B cell (primary cell): Measurements from ENCODE around the gene ZFYVE21. TPM values are rescaled to one million over a fixed set of nuclear protein-coding genes. Genes with fewer than 3 reads are reported as not detected.
"Not testable (repeated sequence)": the region's sequence is repeated elsewhere in the genome, so short reads cannot be mapped to it uniquely, and the experiment has no call there.

Source experiments
- ATAC-seq: fragments of 200-7000 bp; cut with Tn5 transposase; one replicate; pipeline ENCODE4 v1.10.0; 2021; ENCODE audit warnings: low read depth, mild to moderate bottlenecking, moderate number of reproducible peaks, moderate library complexity
- CTCF ChIA-PET: fragments of 350-600 bp; sonication (Branson Sonifier 250); formaldehyde crosslinking; loops from one replicate; lab custom pipeline; 2021; ENCODE audit warnings: antibody characterized with exemption, inconsistent platforms; lab: Charles Lee
- POLR2A ChIA-PET: fragments of 350-600 bp; sonication (Branson Sonifier 250); formaldehyde crosslinking; loops from one replicate; lab custom pipeline; 2021; ENCODE audit warnings: antibody characterized with exemption; lab: Charles Lee
- DNase-seq: peaks from one replicate; pipeline ENCODE4 v3.0.0; 2013
- H2AFZ ChIP-seq: 2 replicates; pipeline ENCODE4 v1.6.1; 2012; ENCODE audit warnings: mild to moderate bottlenecking, low read depth, low read length; ENCODE audit not compliant: insufficient read depth, poor library complexity, severe bottlenecking
- H3K27ac ChIP-seq, 2 donors: 1 replicate in 1 of 2; 2 replicates in 1 of 2; pipeline ENCODE4 v1.5.1; 2012 to 2013; ENCODE audit warnings: low read length in 2 of 2, mild to moderate bottlenecking in 2 of 2, moderate library complexity in 1 of 2
- H3K27me3 ChIP-seq, 4 experiments: fragments of 200-600 bp in 1 of 4; sonication (generic) in 1 of 4; replicated peaks in 1 of 4; 1 replicate in 2 of 4; 2 replicates in 2 of 4; pipeline versions ENCODE4 v1.6.1 to v1.7.0; 2013 to 2016; ENCODE audit warnings: low read length in 3 of 4, mild to moderate bottlenecking in 2 of 4, mixed read lengths in 1 of 4, moderate library complexity in 1 of 4; ENCODE audit not compliant: insufficient read depth in 4 of 4, control insufficient read depth in 3 of 4; ENCODE audit errors: control extremely low read depth in 1 of 4
- H3K36me3 ChIP-seq, 2 experiments: replicated peaks in 1 of 2; 1 replicate in 1 of 2; 2 replicates in 1 of 2; pipeline versions ENCODE4 v1.6.1 to v1.7.1; 2013; ENCODE audit warnings: low read length in 1 of 2; ENCODE audit not compliant: insufficient read depth in 2 of 2, control insufficient read depth in 1 of 2; ENCODE audit errors: control extremely low read depth in 1 of 2, extremely low read depth in 1 of 2
- H3K4me1 ChIP-seq, 2 donors: fragments of 200-600 bp in 1 of 2; sonication (generic) in 1 of 2; 1 replicate in 1 of 2; 2 replicates in 1 of 2; pipeline versions ENCODE4 v1.5.1 to v1.6.1; 2013 to 2017; ENCODE audit warnings: low read length in 2 of 2; ENCODE audit not compliant: control insufficient read depth in 2 of 2, insufficient read depth in 2 of 2
- H3K4me2 ChIP-seq: replicated peaks from 2 replicates; pipeline ENCODE3; 2012; ENCODE audit warnings: mild to moderate bottlenecking, low read depth, low read length; ENCODE audit not compliant: poor library complexity, severe bottlenecking
- H3K4me3 ChIP-seq, 5 experiments: fragments of 200-600 bp in 1 of 5; sonication (generic) in 1 of 5; 1 replicate in 3 of 5; 2 replicates in 2 of 5; pipeline versions ENCODE4 v1.5.1 to v1.7.0; 2011 to 2016; ENCODE audit warnings: low read length in 4 of 5, mild to moderate bottlenecking in 4 of 5, low read depth in 2 of 5, control low read depth in 1 of 5, moderate library complexity in 1 of 5; ENCODE audit not compliant: insufficient read depth in 1 of 5; ENCODE audit errors: control extremely low read depth in 1 of 5, extremely low read depth in 1 of 5
- H3K79me2 ChIP-seq: fragments of 200-600 bp; sonication (generic); one replicate; pipeline ENCODE4 v1.6.0; 2016; ENCODE audit warnings: low read length; ENCODE audit not compliant: control insufficient read depth, insufficient read depth
- H3K9ac ChIP-seq: fragments of 200-600 bp; sonication (generic); 2 replicates; pipeline ENCODE4 v1.6.1; 2017; ENCODE audit warnings: mild to moderate bottlenecking, low read length, moderate library complexity
- H3K9me3 ChIP-seq, 3 donors: one replicate each; pipeline versions ENCODE4 v1.6.1 to v1.7.1; 2013; ENCODE audit warnings: low read length in 2 of 3; ENCODE audit not compliant: control insufficient read depth in 2 of 3, insufficient read depth in 1 of 3; ENCODE audit errors: control extremely low read depth in 1 of 3
- H4K20me1 ChIP-seq: 2 replicates; pipeline ENCODE4 v1.6.0; 2012; ENCODE audit warnings: mild to moderate bottlenecking, low read length; ENCODE audit not compliant: insufficient read depth, control insufficient read depth, poor library complexity, severe bottlenecking
- H3K27ac Mint-ChIP-seq: one replicate; pipeline ENCODE4 v1.8.0; 2021; ENCODE audit warnings: mixed read lengths
- H3K27me3 Mint-ChIP-seq: one replicate; pipeline ENCODE4 v1.8.0; 2021; ENCODE audit warnings: mixed read lengths
- H3K4me1 Mint-ChIP-seq: one replicate; pipeline ENCODE4 v1.8.0; 2021; ENCODE audit warnings: mixed read lengths
- H3K4me3 Mint-ChIP-seq: one replicate; pipeline ENCODE4 v1.8.0; 2021; ENCODE audit warnings: mixed read lengths
- H3K9me3 Mint-ChIP-seq: one replicate; pipeline ENCODE4 v1.8.0; 2022; ENCODE audit warnings: mixed read lengths; ENCODE audit not compliant: insufficient read depth
- CTCF ChIP-seq: fragments of 200-600 bp; IDR thresholded peaks from one replicate; pipeline ENCODE4 v1.8.0; 2022; ENCODE audit warnings: antibody characterized with exemption, mild to moderate bottlenecking
- EZH2 ChIP-seq: IDR thresholded peaks from 2 replicates; pipeline ENCODE4 v1.6.1; 2012; ENCODE audit warnings: borderline replicate concordance, low read depth, mild to moderate bottlenecking, moderate library complexity, low read length; ENCODE audit not compliant: insufficient read depth, poor library complexity, severe bottlenecking
- WGBS: methylation state at CpG from one replicate; pipeline ENCODE4 v1.1.5; 2013; ENCODE audit warnings: missing lambda C conversion rate; ENCODE audit not compliant: insufficient coverage; 5-methylcytosine and 5-hydroxymethylcytosine counted together
- intact Hi-C: fragments of 100-400 bp; cut with micrococcal nuclease; formaldehyde crosslinking; loops from one replicate; pipeline ENCODE4 v1.10.0; 2022
- polyA plus RNA-seq: library from polyadenylated mRNA; depleted of rRNA; stranded (reverse); fragments of >200 nt; gene quantifications from 2 replicates; pipeline ENCODE4 v1.2.3, GENCODE V29; 2012
- total RNA-seq, 2 donors: library from RNA; stranded (reverse); fragments of 120-200 nt in 1 of 2; gene quantifications; 1 replicate in 1 of 2; 2 replicates in 1 of 2; pipeline versions ENCODE4 v1.2.3 to v1.2.4, GENCODE V29; 2013 to 2022

The ZFYVE21 gene
- total and polyA plus RNA-seq, 2 donors (not counting 1 experiment from before 2014, with no cell fraction given): 17.0 to 18.6 TPM

GRCh38 chr14:103773521-103773920, 57.9 kb downstream of the ZFYVE21 start:
- ATAC-seq: no peak
- H3K4me1 ChIP-seq: no peaks in the 10 kb centered on the region
- no peaks in the 10 kb centered on the region for H3K27me3 ChIP-seq
- Mint-ChIP-seq H3K27ac (no peak overlapping the region), H3K4me3 (no peak overlapping the region), H3K4me1 (no peaks in the 10 kb centered on the region), H3K27me3 (no peaks in the 10 kb centered on the region), H3K9me3 (peaks cover 2% of the 10 kb centered on the region)
- H3K36me3 ChIP-seq: no peaks in the 10 kb centered on the region
- no peaks in the 10 kb centered on the region for H3K79me2 ChIP-seq
- CTCF ChIA-PET: no interaction called here
- no peak overlapping the region for H3K9ac ChIP-seq
- H3K9me3 ChIP-seq: peaks cover 0 to 7% (median 5%) of the 10 kb centered on the region in 3 donors
- TF ChIP-seq EZH2 (no peak), CTCF (no peak)
- H3K4me3 ChIP-seq: no peak overlapping the region
- no peak for DNase-seq
- no peaks in the 10 kb centered on the region for H4K20me1 ChIP-seq
- H3K27ac ChIP-seq: no peak overlapping the region
- POLR2A ChIA-PET: no interaction called here
- intact Hi-C loops: no loop called here
- no peak overlapping the region for H3K4me2 ChIP-seq
- H2AFZ ChIP-seq: no peak overlapping the region
- 83% methylated on average over 2 of the region's 2 CpGs for WGBS

GRCh38 chr14:103775506-103775905, 59.9 kb downstream of the ZFYVE21 start:
- no peak overlapping the region for H3K4me3 Mint-ChIP-seq
- H3K9ac ChIP-seq: no peak overlapping the region
- intact Hi-C loops: no loop called here
- no peak for TF ChIP-seq EZH2
- TF ChIP-seq CTCF: no peak
- ChIA-PET POLR2A (no interaction called here), CTCF (interaction anchor here (0.8 kb wide), 1 partner anchor 33 kb away, joined by 5 read pairs; no protein-coding TSS in a partner anchor)
- no peaks in the 10 kb centered on the region for H3K79me2 ChIP-seq
- ATAC-seq (no peak), DNase-seq (no peak)
- no peaks in the 10 kb centered on the region for H3K4me1 Mint-ChIP-seq
- no peak overlapping the region for H3K4me2 ChIP-seq
- H3K9me3 Mint-ChIP-seq: peaks cover 2% of the 10 kb centered on the region
- H3K36me3 ChIP-seq: peaks cover 0 to 3% of the 10 kb centered on the region in 2 experiments
- H3K9me3 ChIP-seq: peaks cover 0 to 7% (median 5%) of the 10 kb centered on the region in 3 donors
- H3K27ac ChIP-seq: no peak overlapping the region
- H3K27me3 Mint-ChIP-seq: no peaks in the 10 kb centered on the region
- no peak overlapping the region for H2AFZ ChIP-seq
- no peaks in the 10 kb centered on the region for H4K20me1 ChIP-seq
- H3K27ac Mint-ChIP-seq: no peak overlapping the region
- no peaks in the 10 kb centered on the region for H3K4me1 ChIP-seq
- WGBS: 100% methylated on average over 4 of the region's 7 CpGs
- H3K4me3 ChIP-seq: no peak overlapping the region
- H3K27me3 ChIP-seq: no peaks in the 10 kb centered on the region

DNA sequence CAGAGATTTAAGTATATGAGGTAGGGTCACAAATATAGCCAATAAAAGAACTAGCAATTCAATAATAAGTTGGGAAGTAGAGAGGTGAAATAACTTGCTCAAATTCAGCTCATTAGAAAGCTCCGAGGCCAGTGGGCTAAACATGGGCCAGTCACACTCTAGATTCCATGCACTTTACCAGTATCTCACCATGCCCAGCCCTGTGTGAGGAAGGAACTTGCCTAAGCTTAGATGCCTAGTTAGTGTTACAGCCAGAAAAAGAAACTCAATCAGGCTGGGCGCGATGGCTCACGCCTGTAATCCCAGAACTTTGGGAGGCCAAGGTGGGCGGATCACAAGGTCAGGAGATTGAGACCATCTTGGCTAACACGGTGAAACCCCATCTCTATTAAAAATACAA, 60.7 kb downstream of the ZFYVE21 start:
- H3K4me1 ChIP-seq, DNase-seq, H4K20me1 ChIP-seq, H3K4me3 ChIP-seq, H3K9ac ChIP-seq, H3K79me2 ChIP-seq, H2AFZ ChIP-seq, ATAC-seq, POLR2A ChIA-PET, H3K27ac Mint-ChIP-seq, H3K36me3 ChIP-seq, H3K27ac ChIP-seq, H3K27me3 Mint-ChIP-seq, H3K9me3 Mint-ChIP-seq, intact Hi-C loops, H3K4me3 Mint-ChIP-seq, H3K4me2 ChIP-seq, H3K9me3 ChIP-seq, CTCF ChIA-PET, H3K27me3 ChIP-seq, H3K4me1 Mint-ChIP-seq: not testable (repeated sequence)
- WGBS: 100% methylated on average over 4 of the region's 6 CpGs
